ENCODE data around the gene CLASRP.

Gene CLASRP

DNA sequence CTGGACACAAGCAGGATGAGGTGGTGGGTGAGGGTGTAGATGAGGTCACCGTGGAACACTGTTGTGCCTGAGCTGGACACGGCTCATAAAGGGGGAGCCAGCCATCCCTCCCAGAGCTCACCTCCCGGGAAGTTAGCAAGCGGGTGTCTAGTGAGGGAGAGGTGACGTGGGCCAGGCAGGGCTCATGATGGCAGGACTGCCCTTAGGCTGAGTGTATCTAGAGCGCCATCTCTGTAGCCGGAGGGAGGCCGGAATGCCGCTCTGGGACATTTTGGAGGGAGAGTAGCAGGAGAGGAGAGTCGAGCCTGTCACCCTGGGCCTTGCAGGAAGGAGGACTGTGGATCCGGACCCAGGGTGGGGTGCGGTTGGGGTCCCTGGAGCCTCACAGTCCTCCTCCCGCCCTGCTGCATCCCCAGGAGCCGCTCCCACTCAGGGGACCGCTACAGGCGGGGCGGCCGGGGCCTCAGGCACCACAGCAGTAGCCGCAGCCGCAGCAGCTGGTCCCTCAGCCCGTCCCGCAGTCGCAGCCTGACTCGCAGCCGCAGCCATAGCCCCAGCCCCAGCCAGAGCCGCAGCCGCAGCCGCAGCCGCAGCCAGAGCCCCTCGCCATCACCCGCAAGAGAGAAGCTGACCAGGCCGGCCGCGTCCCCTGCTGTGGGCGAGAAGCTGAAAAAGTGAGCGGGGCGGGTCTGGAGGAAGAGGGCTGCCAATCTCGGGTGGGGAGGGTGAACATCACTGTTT is 28.2 kb downstream of the CLASRP start:
- no peak for TF ChIP-seq ZFX (IDR thresholded peaks at IDR 0.05)
- TF ChIP-seq, protein P1, sequence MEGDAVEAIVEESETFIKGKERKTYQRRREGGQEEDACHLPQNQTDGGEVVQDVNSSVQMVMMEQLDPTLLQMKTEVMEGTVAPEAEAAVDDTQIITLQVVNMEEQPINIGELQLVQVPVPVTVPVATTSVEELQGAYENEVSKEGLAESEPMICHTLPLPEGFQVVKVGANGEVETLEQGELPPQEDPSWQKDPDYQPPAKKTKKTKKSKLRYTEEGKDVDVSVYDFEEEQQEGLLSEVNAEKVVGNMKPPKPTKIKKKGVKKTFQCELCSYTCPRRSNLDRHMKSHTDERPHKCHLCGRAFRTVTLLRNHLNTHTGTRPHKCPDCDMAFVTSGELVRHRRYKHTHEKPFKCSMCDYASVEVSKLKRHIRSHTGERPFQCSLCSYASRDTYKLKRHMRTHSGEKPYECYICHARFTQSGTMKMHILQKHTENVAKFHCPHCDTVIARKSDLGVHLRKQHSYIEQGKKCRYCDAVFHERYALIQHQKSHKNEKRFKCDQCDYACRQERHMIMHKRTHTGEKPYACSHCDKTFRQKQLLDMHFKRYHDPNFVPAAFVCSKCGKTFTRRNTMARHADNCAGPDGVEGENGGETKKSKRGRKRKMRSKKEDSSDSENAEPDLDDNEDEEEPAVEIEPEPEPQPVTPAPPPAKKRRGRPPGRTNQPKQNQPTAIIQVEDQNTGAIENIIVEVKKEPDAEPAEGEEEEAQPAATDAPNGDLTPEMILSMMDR (conservative IDR thresholded peaks at IDR 0.05): no peak
- no peak overlapping the region for H3K27ac ChIP-seq

- TF ChIP-seq, protein P1 (conservative IDR thresholded peaks at IDR 0.05): no peak
- no peak for TF ChIP-seq ZFX (IDR thresholded peaks at IDR 0.05)
- H3K27ac ChIP-seq: no peak overlapping the region
Measured at GRCh38 chr19:45068041-45068440, 29.2 kb downstream of the CLASRP start.

GRCh38 chr19:45069056-45069455 is 30.2 kb downstream of the CLASRP start:
- no peak overlapping the region for H3K27ac ChIP-seq
- TF ChIP-seq, protein P1 (conservative IDR thresholded peaks at IDR 0.05): no peak
- TF ChIP-seq ZFX (IDR thresholded peaks at IDR 0.05): no peak

GRCh38 chr19:45070214-45070613 is 31.4 kb downstream of the CLASRP start:
- H3K27ac ChIP-seq: no peak overlapping the region
- TF ChIP-seq ZFX (IDR thresholded peaks at IDR 0.05): no peak
- TF ChIP-seq, protein P1 (conservative IDR thresholded peaks at IDR 0.05): no peak

DNA sequence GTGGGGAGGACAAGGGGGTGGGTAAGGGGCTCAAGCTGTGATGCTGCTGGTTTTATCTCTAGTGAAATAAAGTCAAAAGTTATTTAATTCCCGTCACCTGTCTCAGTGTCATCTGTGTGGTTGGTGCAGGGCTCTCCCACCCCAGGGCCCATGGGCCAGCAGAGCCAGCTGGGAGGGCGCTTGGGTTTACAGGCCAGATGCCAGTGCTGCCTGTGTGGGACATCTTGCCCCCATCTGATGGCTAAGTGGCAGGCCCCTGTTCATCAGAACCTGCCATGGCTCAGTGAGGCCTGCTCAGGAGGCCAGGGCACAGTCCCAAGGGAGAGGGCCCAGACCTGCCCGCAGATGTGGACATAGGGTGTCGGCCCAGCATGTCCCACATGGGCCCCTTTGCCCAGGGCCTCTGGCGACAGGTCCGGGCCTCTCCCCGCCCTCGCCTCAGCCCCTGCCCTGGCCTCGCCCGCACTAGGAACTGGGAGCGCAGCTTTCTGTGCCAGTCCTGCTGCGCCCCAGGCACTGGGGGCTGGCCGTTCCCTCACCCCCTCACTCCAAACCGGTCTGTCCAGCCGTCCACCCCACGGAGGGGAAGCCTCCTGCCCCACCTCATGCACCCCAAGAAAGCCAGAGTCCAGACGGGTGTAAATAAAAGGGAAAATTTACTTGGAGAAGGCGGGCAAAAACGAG is 32.2 kb downstream of the CLASRP start:
- no peak overlapping the region for H3K27ac ChIP-seq

DNA sequence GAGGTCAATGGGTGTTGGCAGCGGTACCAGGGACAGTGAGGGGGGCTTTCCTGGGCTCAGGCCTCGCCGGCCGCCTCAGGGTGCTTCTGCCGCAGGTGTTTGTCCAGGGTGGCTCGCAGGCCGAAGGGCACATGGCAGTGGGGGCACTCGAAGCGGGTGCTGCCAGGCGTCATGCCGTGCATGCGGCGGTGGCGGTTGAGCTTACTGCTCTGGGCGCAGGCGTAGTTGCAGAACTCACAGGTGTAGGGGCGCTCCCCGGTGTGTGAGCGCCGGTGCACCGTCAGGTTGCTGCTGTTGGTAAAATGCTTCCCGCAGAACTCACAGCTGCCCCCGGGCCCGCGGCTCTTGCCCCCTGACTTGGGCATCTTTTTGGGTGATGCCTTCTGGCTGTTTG is 32.7 kb downstream of the CLASRP start:
- TF ChIP-seq ZFX (IDR thresholded peaks at IDR 0.05): no peak
- TF ChIP-seq, protein P1 (conservative IDR thresholded peaks at IDR 0.05): no peak
- H3K27ac ChIP-seq: no peak overlapping the region

More for the DNA sequence above, 32.2 kb downstream of the CLASRP start:
- TF ChIP-seq, protein P1 (conservative IDR thresholded peaks at IDR 0.05): no peak

Measured in C4-2B (cell line).